A673 (cell line): Measurements from ENCODE around the gene CINP. TPM values are rescaled to one million over a fixed set of nuclear protein-coding genes. Genes with fewer than 3 reads are reported as not detected.

ENCODE experiments used
- BruUV-seq: library from RNA; stranded (reverse); fragments of 400-500 nt; replicated peaks from 2 replicates; lab custom pipeline; 2021; lab: Mats Ljungman, UMichigan
- CTCF ChIA-PET: fragments of 300-600 bp; sonication (Branson Sonifier 250); formaldehyde crosslinking; loops from one replicate; lab custom pipeline; 2022; ENCODE audit warnings: antibody characterized with exemption; lab: Charles Lee
- POLR2A ChIA-PET: fragments of 300-600 bp; sonication (Branson Sonifier 250); formaldehyde crosslinking; loops from one replicate; lab custom pipeline; 2022; ENCODE audit warnings: antibody characterized with exemption; ENCODE audit not compliant: low non-redundant PET; lab: Charles Lee
- DNase-seq: peaks from one replicate; pipeline ENCODE4 v3.0.0-alpha.2; 2015; ENCODE audit warnings: low spot score
- H3K27ac ChIP-seq: fragments of 200-600 bp; sonication (generic); 2 replicates; pipeline ENCODE4 v1.5.1; 2016; ENCODE audit warnings: mixed run types, low read depth, mild to moderate bottlenecking, mixed read lengths, antibody characterized with exemption, low read length; ENCODE audit not compliant: poor library complexity, severe bottlenecking
- H3K27me3 ChIP-seq: fragments of 200-600 bp; sonication (generic); replicated peaks from 2 replicates; pipeline ENCODE4 v1.6.1; 2017; ENCODE audit warnings: mixed run types, low read depth, mild to moderate bottlenecking, mixed read lengths, antibody characterized with exemption, low read length; ENCODE audit not compliant: insufficient read depth, poor library complexity
- H3K36me3 ChIP-seq: fragments of 200-600 bp; sonication (generic); 2 replicates; pipeline ENCODE4 v1.6.1; 2016; ENCODE audit warnings: mixed run types, mild to moderate bottlenecking, mixed read lengths, antibody characterized with exemption, low read length; ENCODE audit not compliant: insufficient read depth, poor library complexity, severe bottlenecking
- H3K4me1 ChIP-seq: fragments of 200-600 bp; sonication (generic); 2 replicates; pipeline ENCODE4 v1.6.1; 2017; ENCODE audit warnings: mixed run types, mild to moderate bottlenecking, mixed read lengths, antibody characterized with exemption, low read length; ENCODE audit not compliant: insufficient read depth, poor library complexity, severe bottlenecking
- H3K4me3 ChIP-seq: fragments of 200-600 bp; sonication (generic); 2 replicates; pipeline ENCODE4 v1.5.1; 2016; ENCODE audit warnings: low read depth, mixed run types, mild to moderate bottlenecking, mixed read lengths, low read length; ENCODE audit not compliant: poor library complexity, severe bottlenecking
- H3K9me3 ChIP-seq: fragments of 200-600 bp; sonication (generic); 2 replicates; pipeline ENCODE4 v1.6.1; 2016; ENCODE audit warnings: mixed run types, low read depth, mild to moderate bottlenecking, mixed read lengths, antibody characterized with exemption, low read length; ENCODE audit not compliant: poor library complexity, severe bottlenecking
- EZH2 ChIP-seq: fragments of 200-600 bp; sonication (generic); IDR thresholded peaks from 2 replicates; pipeline ENCODE4 v1.6.1; 2017; ENCODE audit warnings: borderline replicate concordance, low read depth, mild to moderate bottlenecking, mixed read lengths, antibody characterized with exemption, low read length; ENCODE audit not compliant: poor library complexity, severe bottlenecking
- intact Hi-C: fragments of 100-400 bp; cut with micrococcal nuclease; formaldehyde crosslinking; loops from one replicate; pipeline ENCODE4 v1.10.0; 2022; ENCODE audit not compliant: unreplicated experiment
- total RNA-seq: library from RNA; stranded (reverse); gene quantifications from 2 replicates; pipeline ENCODE4 v1.2.3, GENCODE V29; 2021
- TF ChIP-seq, protein P1 (sequence below): fragments of 300-800, 200-600 bp; sonication (generic); conservative IDR thresholded peaks from 2 replicates; pipeline ENCODE4 v1.5.1; 2017; ENCODE audit warnings: low read depth, mild to moderate bottlenecking, antibody characterized with exemption, low read length, moderate library complexity, mixed read lengths

Gene CINP
- total RNA-seq, 1 experiment from 2014 or later = 46.6 TPM

DNA sequence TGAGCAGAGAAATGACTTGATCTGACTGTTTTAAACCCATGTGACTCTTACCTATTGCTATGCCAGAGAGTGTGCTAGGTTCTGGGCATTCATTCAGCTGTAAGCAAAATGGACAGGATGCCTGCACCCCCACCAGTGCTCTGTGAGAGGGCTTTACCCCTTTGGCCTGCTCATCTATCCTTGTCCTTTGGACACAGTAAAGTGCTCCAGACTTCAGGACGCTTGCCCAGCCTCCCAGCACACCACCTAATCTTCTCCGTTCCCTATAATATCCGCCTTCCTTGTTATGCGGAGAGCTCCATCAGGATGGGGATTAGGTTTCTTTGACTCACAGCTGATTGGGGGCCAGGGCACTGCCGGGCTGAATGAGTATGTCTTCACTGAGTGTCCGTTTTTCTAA lies 47.6 kb downstream of the CINP start:
- DNase-seq = no peak
- Histone ChIP-seq H3K27me3 (no peaks in the 10 kb centered on the region), H3K36me3 (no peaks in the 10 kb centered on the region), H3K4me1 (peaks cover 19% of the 10 kb centered on the region), H3K27ac (no peak overlapping the region), H3K9me3 (no peaks in the 10 kb centered on the region), H3K4me3 (no peak overlapping the region)
- no TSS peak for BruUV-seq
- ChIA-PET CTCF (interaction anchor here (0.6 to 1.4 kb wide), 3 partner anchors 18 to 608 kb away, joined by 3 to 5 read pairs (median 3); no protein-coding TSS in a partner anchor), POLR2A (no interaction called here)
- intact Hi-C loops = loop anchor here (2.0 to 10.0 kb wide), 4 partner anchors 80 to 610 kb away; no protein-coding TSS in a partner anchor
- TF ChIP-seq, protein P1, sequence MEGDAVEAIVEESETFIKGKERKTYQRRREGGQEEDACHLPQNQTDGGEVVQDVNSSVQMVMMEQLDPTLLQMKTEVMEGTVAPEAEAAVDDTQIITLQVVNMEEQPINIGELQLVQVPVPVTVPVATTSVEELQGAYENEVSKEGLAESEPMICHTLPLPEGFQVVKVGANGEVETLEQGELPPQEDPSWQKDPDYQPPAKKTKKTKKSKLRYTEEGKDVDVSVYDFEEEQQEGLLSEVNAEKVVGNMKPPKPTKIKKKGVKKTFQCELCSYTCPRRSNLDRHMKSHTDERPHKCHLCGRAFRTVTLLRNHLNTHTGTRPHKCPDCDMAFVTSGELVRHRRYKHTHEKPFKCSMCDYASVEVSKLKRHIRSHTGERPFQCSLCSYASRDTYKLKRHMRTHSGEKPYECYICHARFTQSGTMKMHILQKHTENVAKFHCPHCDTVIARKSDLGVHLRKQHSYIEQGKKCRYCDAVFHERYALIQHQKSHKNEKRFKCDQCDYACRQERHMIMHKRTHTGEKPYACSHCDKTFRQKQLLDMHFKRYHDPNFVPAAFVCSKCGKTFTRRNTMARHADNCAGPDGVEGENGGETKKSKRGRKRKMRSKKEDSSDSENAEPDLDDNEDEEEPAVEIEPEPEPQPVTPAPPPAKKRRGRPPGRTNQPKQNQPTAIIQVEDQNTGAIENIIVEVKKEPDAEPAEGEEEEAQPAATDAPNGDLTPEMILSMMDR = no peak
- no peak for TF ChIP-seq EZH2

DNA sequence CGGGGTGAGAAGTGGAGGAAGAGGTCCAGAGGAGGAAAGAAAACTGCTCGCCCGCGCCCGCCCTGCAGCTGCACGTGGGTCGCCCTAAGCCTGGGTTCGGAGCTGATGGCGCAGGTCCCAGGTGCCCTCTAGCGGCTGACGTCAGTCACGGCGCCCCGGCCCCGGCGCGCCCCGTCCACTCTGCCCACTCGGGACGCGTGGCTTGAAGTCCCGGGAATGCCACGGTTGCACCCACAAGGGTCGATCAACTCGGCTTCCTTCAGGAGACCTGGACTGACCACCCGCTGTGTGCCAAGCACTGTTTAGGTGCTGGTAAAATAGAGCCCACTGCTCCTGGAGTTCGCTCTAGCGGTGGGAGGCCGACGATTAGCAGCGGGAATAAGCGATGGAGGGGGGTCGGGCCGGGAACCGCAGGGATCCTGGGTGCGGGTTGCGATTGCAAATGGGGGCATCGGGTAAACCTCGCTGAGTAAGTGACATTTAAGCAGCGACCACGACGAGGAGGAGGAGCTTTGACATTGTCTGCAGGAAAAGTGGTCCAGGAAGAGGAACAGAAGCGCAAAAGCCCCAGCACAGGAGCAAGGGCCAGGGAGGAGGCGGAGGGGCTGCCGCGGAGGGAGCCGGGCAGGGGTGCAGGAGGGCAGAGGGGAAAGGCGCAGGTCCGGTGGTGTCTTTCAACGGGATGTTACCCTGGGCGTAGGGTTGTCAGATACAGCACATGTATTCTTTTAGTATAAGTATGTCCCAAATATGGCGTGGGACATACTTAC lies 48.3 kb downstream of the CINP start:
- Histone ChIP-seq H3K27me3 (no peaks in the 10 kb centered on the region), H3K27ac (no peak overlapping the region), H3K9me3 (no peaks in the 10 kb centered on the region), H3K4me3 (peak overlapping the region; percentile 60), H3K36me3 (no peaks in the 10 kb centered on the region), H3K4me1 (peaks cover 19% of the 10 kb centered on the region)
- CTCF ChIA-PET = interaction anchor here (1.0 to 1.4 kb wide), 6 partner anchors 83 to 607 kb away, joined by 3 to 10 read pairs (median 4); no protein-coding TSS in a partner anchor
- BruUV-seq = no TSS peak
- intact Hi-C loops = loop anchor here (1.0 to 10.0 kb wide), 6 partner anchors 80 to 610 kb away; no protein-coding TSS in a partner anchor
- POLR2A ChIA-PET = interaction anchor here (0.6 kb wide), 1 partner anchor 254 kb away, joined by 8 read pairs; no protein-coding TSS in a partner anchor
- peak; percentile 87 for DNase-seq
- no peak for TF ChIP-seq EZH2
- TF ChIP-seq, protein P1 = peak; percentile 98

DNA sequence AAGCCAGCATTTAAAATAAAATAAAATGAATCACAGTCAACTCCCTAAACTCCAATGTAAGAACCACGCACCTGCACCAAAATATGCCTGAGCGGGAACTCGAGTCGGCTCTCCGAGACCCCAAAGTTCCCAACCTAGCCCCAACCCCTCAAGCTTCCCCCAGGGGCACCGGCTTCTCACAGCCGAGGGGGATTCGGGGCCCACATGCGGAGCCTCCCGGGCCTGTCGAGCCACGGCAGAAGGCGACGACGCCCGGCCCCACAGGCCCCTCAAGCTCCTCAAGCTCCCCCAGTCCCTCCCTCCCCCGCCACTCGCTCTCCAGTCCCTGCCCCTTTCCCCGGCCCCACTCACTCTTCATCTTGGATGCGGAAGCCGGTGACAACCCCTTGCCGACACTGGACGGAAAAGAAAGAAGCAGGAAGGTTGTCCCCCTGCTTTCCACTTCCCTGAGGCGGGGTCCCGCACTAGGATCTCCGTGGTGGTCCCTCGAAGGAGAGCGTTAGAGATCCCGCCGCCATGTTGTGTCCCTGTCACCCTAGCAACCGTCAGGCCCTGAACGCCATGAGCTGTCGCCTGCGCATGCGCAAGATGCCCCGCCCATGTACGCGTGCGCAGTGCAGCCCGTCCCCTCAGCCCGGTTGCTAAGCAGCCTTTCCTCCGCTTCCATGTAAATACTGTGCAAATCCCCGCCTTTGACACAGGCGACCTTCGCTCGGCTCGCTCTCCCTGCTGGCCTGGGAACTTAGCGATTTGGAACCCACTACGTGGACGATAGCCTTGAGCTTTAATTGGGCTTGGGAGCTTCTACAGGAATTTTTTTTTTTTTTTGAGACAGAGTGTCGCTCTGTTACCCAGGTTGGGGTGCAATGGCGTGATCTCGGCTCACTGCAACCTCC lies 57.8 kb downstream of the CINP start, which contains the start of gene MOK:
MOK (minus strand) TSS at position 554 of the 896 bp plus-strand sequence; CDS start at position 358, 196 bp downstream.
- H3K36me3 ChIP-seq = no peaks in the 10 kb centered on the region
- H3K4me3 ChIP-seq = peak within 1 kb of the TSS; percentile 68
- POLR2A ChIA-PET = interaction anchor here (0.5 kb wide), 1 partner anchor 12 kb away, joined by 4 read pairs; no protein-coding TSS in a partner anchor
- no TSS peak for BruUV-seq
- intact Hi-C loops = no loop called here
- peak within 1 kb of the TSS; percentile 51 for H3K27ac ChIP-seq
- no peaks in the 10 kb centered on the region for H3K27me3 ChIP-seq
- TF ChIP-seq, protein P1 = no peak
- no peak for TF ChIP-seq EZH2
- peak; percentile 98 for DNase-seq
- no peaks in the 10 kb centered on the region for H3K4me1 ChIP-seq
- CTCF ChIA-PET = interaction anchor here (0.5 kb wide), 1 partner anchor 12 kb away, joined by 8 read pairs; no protein-coding TSS in a partner anchor
- no peaks in the 10 kb centered on the region for H3K9me3 ChIP-seq
